SHP77 treated with DMSO at 0.1 percent for 48 hours (cell line): ENCODE measurements around the gene PHRF1.

ENCODE experiments used
- DNase-seq: peaks from one replicate; lab custom pipeline; 2025; lab: John Stamatoyannopoulos, UW

PHRF1 gene

DNA sequence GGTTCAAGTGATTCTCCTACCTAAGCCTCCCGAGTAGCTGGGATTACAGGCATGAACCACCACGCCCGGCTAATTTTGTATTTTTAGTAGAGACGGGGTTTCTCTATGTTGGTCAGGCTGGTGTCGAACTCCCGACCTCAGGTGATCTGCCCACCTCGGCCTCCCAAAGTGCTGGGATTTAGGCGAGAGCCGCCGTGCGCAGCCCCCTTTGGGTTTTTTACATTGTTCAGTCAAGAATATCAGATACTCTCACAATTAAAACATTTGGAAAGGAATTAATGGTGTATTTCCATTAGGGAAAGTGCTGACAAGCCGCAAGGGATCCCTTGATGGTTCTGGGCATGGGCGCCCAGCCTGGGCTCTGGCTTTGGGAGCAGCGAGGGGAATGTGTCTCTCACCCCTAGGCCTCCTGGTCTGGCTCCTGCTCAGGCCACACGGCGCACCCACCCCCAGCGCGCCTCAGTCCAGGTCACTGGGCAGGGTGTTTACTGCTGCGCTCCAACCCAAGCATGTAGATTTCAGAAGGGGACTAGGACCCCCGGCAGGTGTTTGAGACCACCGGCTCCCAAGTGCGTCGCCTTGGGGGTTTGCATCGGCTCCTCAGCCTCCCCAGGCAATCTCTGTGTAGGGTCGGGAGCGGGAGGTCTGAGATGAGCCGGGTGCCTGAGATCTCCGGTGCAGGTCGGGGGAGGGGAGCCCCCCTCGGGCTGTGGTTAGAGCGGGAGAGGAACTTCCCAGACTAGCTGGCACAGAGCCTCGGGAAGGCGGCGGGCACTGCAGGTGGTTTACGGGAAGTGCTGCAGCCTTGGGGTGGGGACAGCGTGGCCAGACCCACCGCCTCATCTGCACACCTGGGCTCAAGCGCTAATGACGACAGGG, 40.3 kb downstream of the PHRF1 start:
- DNase-seq, result no peak

DNA sequence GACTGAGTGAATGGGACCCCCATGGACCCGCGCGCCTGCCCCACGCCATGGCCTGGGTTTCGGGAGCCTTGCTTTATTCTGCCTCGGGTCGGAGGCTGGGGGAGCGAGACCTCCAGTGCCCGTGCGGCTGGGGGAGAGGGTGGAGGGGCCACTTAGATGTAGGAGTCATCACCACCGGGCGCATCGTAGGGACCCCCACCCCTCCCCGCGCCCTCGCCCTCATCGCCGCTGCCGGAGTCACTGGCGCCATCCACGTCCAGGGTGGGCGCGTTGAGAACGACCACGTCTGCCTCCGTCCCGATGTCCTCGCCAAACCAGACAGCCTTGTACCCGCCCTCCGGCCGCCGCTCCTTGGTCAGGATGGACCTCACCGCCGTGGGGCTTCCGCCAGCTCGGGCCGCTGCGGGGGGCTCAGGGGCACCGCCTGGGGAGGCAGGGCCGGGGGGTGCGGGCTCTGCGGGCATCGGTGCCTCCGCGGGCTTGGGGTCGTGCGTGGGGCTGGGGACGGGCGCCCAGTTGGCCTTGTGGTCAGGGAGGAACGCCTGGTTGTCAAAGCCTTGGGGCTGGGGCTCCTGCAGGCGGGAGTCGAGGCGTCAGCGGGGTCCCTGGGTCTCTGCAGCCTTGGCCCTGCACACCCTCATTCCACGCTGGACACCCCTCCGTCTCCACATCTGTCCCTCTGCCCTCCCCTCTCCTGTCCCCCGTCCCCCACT, 41.1 kb downstream of the PHRF1 start:
- no peak for DNase-seq

DNA sequence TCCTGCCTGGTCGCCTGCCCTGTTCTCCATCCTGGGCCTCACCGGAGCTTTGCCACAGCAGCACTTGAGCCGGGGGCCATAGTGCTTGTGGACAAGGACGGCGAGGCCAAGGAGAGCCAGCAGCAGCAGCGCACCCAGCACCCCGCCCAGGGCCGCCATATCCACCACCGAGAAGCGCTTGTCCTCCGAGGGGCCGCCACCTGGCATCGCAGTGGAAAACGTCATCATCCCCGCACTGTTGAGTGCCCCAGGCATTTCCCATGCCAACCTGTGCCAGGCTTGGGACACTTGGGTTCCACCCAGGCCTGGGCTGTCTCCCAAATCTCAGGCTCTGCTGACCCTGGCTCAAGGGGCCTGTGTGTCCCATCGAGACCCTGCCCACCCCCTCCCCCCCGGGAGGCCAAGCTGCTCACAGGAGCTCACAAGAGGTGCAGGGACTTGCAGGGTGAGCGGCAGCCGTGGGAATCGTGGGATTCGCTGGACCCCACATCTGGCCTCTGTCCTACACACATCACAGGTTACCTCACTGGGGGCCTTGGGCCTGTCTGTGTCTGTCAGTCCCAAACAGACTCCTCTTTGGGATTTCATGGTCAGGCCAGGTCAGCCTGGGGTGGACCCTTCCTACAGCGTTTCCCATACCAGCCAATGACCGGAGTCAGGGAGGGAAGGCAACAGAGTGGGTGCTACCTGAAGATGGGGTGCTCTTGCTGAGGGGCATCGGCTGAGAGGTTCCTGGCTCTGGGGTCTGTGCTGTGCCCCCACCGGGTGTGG, 41.8 kb downstream of the PHRF1 start:
- no peak for DNase-seq

DNA sequence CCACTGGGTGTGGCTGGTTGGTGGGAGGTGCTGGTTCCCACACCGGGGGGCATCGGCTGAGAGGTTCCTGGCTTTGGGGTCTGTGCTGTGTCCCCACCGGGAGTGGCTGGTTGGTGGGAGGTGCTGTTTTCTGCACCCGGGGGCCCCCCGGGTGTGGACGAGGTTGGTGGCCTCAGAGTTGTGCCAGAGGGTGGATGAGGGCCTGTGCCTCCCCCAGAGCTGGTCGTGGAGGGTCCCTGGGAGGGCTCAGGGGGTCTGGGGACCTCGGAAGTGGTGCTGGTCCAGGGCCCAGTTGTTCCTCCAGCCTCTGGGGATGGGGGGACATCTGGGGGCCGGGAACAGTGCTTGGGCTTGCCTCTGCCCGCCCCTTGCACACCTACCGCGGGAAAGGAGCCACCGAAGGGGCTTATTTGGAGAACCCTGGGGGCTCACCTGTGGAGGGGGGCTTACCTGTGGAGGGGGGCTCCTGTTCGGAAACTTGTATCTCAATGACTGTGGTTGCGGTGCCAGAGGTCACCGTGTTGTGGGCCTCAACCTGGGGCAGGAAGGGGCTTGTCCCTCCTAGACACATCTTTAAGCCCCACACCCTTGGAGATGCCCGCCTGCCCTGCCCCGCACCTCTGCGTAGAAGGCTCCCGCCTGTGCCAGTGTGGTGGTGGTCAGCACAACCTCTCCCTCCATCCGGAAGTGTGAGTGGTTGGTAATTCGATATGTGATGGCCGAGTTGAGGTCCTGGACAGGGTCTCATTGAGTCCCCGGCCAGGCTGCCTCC, 42.8 kb downstream of the PHRF1 start:
- no peak for DNase-seq

DNA sequence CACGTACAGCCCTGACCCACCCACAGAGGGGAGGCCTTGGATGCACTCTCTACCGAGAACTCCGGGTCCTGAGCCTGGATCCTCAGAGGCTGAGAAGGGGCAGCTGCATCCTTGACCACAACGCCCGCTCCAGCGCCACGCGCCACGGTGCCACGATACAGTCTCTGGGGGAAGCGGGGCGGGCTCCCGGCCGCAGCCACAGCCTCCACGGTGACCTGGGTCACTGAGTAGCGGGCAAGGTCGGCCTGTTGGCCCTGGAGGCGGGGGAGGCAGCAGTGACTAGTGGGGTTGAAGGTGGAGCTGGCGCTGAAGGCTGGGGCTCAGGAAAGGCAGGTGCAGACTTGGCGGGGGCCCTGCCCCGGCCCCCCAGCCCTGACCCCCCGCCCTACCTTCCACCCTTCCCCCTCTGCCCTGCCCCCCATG, 43.4 kb downstream of the PHRF1 start:
- no peak for DNase-seq

DNA sequence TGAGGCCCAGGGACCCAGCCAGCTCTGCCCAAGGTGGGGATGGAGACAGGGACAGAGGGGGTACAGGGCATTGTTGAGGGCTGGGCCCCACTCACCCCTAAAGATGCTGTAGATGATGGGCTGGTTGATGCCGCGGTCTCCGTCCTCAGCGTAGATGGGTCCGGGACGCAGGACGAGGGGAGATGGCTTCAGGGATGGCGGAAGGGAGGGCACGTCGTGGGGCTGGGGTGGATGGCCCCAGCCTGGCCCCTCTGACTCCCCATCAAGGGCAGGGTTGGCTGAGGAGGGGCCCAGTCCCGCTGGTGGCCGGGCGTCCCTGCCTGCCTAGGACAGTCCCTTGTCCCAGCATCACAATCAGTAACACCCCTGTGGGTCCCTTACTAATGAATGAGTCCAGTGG, 43.9 kb downstream of the PHRF1 start:
- DNase-seq, result no peak

DNA sequence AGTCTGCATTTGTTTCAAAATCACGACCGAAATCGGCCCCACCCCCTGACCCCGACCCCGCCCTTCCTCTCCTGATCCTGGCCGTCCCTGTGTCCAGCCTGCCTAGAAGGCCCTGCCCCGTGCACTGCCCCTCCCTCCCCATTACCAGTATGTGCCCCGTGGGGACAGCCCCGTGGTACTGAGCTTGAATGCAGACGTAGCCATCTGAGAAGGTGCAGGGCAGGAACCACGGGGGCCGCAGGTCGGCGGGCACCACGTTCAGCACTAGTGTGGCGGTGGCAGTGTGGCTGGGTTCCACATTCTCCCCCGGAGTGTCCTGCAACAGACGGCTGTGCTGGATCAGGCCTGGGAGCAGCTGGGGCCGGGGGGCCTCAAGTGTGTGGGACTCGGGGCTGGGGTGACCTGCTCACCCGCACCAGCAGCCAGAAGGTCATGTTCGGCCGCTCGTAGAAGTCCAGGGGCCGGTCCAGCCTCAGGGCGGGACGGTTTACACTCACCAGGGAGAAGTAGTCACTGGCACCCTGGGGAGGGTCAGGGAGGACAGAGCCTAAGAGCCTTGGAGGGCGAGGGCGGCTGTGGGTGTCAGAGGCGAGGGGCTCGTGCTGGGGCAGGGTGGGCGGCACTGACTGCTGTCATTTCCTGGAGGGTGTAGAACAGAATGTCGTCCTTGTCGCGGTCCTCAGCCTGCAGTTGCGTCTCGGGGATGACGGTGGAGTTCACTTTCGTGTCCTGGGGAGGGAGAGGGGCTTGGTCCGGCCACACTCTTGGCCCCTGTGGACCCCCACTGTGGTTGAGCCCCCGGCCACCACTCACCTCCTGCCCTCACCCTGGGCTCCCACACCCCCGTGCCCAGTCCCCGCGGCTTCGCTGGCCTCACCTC, 44.9 kb downstream of the PHRF1 start:
- no peak for DNase-seq

DNA sequence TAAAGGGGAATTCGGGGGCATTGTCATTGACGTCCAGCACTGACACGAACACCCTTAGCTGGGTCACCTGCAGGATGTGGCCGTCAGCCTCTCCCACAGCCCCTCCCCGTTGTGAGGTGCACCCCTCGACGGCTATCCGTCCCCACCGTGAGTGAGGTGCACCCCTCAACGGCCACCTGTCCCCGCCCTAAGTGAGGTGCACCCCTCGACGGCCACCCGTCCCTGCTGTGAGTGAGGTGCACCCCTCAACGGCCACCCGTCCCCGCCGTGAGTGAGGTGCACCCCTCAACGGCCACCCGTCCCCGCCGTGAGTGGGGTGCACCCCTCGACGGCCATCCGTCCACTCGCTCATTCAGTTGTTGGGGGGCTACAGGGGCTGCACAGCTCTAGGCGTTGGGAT, 45.6 kb downstream of the PHRF1 start:
- no peak for DNase-seq

DNA sequence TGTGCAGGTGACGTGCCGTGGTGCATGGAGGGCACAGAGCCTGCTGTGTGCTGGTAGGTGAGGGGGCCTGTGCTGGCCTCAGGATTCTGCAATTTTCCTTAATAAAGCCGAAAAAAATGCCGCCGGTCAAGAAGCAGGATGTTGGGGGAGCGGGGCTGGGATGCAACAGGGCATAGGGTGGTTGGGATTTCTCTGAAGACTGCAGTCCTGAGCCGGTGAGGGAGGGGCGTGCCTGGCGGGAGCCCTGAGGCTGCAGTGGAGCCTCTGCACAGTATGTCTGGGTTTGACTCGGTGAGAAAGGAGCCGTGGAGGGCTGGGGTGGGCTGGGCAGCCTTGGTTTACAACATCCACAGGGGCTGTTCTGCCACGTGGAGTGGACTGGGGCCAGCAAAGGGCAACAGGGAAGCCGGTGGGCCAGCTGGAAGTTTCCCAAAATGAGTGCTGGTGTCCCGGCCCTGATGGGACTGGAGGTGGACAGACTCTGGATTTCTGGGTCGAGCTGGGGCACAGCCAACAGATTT, 47.1 kb downstream of the PHRF1 start:
- no peak for DNase-seq

DNA sequence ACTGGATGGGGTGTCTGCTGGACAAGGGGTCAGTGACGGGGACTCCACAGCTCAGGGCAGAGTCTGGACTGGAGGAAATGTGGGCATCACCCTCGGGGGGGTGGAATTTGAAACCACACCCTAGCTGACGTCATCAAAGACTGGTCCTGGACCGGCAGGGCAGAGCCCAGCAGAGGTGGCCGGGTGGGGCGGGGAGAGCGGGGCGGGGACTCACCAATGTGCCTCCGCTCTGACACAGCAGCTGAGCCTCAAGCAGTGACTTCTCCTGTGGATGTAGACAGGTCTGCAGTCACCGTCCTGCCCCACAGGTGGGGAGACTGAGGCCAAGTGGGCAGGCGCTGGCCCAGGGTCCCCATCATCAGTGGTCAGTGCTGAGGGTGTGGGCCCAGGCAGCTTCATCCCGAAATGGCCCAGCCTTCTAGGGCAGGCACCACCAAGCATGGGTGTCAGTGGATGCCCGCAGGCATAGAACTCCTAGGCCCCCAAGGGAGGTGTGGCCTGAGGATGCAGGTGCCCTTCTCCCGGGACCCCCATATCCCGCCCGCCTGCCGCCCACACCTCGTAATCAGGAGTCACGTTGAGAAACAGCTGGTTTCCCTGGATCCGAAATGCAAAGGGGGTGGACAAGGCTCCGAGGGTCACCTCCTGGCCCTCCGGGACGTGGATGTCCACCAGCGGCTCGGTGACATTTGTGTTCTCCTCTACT, 47.9 kb downstream of the PHRF1 start:
- DNase-seq, result no peak

DNA sequence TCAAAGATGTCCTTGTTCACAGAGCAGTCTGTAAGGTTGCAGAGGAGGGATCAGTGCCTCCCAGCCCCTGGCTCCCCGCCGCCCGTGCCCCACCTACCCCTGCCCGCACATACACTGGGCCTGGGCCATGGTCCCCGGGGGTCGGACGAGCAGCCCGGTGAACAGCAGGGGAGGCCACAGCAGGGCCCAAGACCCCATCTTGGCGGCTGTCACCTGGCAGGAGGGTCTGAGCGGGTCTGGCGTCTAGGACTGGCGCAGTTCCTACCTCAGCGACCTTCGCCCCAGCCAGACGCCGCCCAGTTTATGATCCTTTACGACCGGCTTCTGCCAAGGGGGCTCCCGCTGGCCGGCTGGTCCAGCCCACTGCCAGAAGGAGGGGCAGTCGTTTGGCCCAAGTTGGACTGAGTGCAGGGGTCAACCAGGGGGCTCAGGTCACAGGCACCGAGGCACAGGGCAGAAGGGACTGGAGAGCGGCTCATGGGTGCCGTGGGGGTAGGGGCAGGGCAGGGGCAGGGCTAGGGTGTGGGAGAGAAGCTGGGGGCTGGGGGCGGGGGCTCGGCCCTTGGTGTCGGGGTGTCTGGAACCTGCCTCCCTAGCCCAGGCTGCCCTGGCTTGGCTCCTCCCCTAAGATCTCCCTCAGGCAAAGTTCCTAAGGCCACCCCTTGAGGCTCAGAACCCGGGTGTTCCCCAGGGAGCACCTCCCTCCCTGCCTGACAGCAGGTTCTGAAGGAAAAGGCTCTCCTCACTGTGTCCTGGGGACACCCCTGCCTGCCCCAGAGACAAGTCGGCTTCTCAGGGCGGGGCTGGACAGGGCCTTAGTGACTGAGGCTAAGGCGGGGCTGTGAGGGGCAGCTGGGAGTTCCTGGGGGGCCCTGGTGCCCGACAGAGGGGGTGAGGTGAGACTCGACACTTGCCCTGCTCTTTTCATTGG, 48.7 kb downstream of the PHRF1 start, which contains the start of gene CDHR5:
CDHR5 (minus strand) TSS at position 251 of the 931 bp plus-strand sequence; CDS start at position 198, 53 bp downstream.
- DNase-seq, result no peak

DNA sequence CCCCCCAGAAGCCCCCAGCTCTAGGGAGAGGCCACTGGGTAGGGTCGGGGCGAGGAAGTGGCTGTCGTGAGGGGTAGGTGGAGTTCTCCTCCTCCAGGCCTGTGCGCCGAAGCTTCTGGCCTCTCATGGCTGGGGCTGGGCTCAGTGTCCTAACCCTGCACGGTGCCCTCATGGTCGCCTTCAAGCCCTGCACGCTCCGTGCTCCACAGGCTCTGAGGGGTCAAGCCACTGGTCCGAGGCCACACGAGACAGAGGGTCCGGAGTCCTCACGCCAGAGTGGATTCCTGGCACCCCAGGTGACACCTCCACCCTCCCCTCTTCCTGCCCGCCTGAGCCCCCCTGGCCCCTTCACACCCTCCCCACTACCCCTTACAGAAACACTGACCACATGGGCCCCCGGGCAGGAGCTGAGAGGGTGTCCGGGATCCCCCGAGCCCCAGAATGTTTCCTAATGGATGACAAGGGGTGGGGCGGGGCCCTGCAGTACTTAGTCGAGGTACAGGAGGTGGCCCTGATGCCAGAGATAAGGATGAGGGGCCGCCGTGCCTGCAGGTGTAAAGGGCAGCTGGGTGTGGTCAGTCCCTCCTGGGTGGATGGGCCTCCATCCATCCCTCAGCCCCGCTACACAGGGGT, 49.5 kb downstream of the PHRF1 start:
- no peak for DNase-seq

DNA sequence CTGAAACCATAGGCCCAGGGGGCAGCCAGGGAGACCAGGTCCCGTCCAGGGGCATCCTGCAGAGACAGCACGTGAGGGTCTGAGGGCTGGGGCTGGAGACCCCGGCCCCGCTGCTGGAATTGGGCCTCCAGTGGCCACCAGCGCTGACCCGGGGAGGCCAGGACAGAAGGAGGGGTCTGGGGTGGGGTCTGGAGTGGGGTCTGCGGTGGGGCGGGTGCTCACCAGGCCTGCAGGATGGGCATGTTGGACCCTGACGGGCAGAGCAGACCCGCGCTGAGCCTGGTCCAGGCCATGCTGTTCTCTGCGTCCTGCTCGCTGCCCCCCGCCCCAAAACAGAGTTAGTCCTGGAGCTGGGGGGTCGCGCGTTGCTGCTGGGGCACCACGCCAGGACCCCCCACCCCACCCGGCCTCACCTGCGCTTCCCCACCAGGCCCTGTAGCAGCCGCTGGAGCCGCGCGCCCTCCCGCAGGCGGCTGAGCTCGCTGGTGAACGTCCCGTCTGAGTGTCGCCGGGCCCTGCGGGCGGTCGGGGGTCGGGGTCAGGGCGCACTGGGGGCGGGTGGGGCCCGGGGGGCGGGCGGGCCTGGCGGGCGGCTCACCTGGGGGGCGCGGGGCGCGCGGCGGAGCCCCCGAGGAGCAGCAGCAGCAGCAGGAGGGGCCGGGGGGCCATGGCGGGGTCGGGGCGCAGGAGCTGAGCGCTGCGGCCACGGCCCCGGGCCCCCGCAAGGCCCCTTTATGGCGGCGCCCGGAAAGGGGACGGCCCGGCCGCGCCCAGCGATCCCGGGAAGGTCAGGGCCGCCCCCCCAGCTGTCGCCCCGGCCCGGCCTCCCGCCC, 50.4 kb downstream of the PHRF1 start, which contains the start of gene SCT:
SCT (minus strand) TSS at position 707 of the 833 bp plus-strand sequence; CDS start at position 669, 38 bp downstream.
- no peak for DNase-seq

DNA sequence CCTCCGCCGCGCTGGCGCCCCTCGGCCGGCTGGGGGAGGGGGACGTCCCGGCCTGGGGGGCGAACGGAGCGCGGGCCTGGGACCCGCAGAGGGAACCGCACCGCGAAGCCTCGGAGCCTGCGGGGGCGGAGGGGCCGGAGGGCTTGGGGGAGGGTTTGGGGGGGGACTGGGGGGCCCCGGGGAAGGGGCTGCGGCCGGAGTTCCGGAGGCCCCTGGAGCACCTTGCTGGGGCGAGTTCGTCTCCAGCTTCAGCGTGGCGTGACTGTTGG, 51.0 kb downstream of the PHRF1 start:
- DNase-seq, result no peak

DNA sequence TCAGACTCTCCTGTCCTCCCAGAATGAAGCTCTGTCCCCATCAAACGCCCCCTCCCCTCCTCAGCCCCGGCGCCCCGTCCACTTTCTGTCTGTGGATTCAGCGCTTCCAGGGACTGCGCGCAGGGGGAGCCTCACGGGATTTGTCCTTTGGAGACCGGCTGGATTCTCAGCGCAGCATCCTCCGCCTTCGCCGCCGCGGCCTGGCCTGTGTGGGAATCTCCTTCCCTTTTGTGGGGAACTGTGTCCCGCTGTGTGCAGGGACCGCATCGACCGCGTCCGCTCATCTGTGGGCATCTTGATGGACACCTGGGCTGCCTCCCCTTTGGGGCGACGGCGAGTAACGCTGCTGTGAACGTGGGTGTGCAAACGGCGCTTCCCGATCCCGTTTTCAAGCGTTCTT, 51.8 kb downstream of the PHRF1 start:
- DNase-seq, result no peak

DNA sequence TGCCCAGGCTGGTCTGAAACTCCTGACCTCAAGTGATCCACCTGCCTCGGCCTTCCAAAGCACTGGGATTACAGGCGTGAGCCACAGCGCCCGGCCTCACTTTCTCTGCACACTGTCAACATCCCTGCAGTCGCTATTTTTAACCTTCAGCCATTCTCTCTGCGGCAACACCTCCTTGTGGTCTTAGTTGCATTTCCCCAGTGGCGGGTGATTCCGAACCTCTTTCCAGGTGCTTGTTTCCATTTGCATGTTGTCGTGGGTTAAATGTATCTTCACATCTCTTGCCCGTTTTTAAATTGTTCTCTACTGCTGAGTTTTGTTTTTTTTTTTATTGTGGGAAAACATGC, 52.9 kb downstream of the PHRF1 start:
- DNase-seq, result no peak

DNA sequence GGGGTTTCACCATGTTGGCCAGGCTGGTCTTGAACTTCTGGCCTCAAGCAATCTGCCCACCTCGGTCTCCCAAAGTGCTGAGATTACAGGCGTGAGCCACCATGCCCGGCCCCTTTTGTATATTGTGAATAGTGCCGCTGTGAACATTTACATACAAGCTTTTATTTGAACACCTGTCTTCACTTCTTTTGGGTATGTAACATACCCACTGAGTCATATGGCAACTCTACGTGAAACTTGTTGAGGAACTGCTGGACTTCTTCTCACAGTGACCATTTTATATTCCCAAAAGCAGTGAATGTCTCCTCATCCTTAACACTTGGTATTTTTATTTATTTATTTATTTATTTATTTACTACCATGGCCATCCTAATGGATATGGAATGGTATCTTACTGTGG, 54.6 kb downstream of the PHRF1 start:
- DNase-seq, result no peak
